ENCODE data around the gene KLHL3. TPM values are rescaled to one million over a fixed set of nuclear protein-coding genes. Genes with fewer than 3 reads are reported as not detected.
A peak's percentile ranks its signal among the peaks of the same experiment; 100 is the strongest.

Gene KLHL3
- total and polyA plus RNA-seq, 9 of the 15 experiments (the other 6 are each of a cell fraction or from before 2014, with no cell fraction given): under 0.01 to 1.5 (median 0.22) TPM

DNA sequence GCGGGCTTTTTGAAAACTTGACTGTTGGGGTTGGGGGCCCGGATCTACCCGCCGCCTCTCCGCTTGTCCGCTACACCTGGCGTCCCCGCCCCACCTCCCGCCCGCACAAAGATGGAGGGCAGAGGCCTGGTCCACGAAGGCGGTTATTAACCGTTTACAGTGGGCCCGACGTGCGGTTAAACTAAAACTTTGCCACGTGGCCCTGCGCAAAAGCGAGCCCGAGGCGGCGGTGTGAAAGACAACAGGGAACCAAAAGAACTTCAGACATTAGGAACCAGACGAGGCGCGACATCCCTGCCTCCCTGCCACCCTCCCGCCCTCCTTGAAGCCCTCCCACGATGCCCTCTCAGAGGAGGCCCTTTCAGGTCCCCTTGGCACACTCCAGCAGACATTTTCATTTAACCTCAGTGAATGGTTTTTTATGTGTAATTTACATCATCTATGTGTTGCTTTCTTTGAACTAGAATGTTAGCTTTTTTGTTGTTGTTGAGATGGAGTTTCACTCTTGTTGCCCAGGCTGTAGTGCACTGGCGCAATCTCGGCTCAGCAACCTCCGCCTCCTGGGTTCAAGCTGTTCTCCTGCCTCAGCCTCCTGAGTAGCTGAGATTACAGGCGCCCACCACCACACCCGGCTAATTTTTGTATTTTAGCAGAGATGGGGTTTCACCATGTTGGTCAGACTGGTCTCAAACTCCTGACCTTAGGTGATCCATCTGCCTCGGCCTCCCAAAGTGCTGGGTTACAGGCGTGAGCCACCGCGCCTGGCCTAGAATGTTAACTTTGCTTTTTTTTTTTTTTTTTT is 19.3 kb upstream of the KLHL3 start:
- no peak for FAIRE-seq
- no peaks in the 10 kb centered on the region for H3K9me1 ChIP-seq (ENCODE audit: control insufficient read depth, insufficient read depth, low read length)
- peaks cover 21% of the 10 kb centered on the region; the same call in 2 of the 3 replicates for H3K36me3 ChIP-seq (ENCODE audit: control insufficient read depth, insufficient read depth, low read length)
- no peaks in the 10 kb centered on the region for H3K9me3 ChIP-seq (replicated peaks; ENCODE audit: control insufficient read depth, insufficient read depth, low read depth, low read length)
- WGBS (ENCODE audit: insufficient coverage, low coverage, missing lambda C conversion rate): 31% methylated on average over 20 of the region's 36 CpGs
- H4K20me1 ChIP-seq (replicated peaks; ENCODE audit: control insufficient read depth, insufficient read depth, low read length): peaks cover 27% of the 10 kb centered on the region
- in situ Hi-C loops (cut with MboI) (no loop called here), intact Hi-C loops (cut with micrococcal nuclease) (loop anchor here (5.0 kb wide), 2 partner anchors 242 to 277 kb away; partner anchors contain the start of gene FAM13B)
- H3K27me3 ChIP-seq (ENCODE audit: control insufficient read depth in 2 of 2, insufficient read depth in 2 of 2, low read length in 2 of 2): peaks cover 6% of the 10 kb centered on the region in 2 experiments; a peak in 3 of 5 replicates
- peak overlapping the region; percentile 97 for H3K27ac ChIP-seq (ENCODE audit: extremely low read depth, low read depth, low read length)
- H3K4me3 ChIP-seq: peak overlapping the region; percentile 76
- H2AFZ ChIP-seq (ENCODE audit: low read depth, low read length): peak overlapping the region; percentile 97
- peak; percentile 27 for ATAC-seq
- peaks cover 0 to 16% of the 10 kb centered on the region in 2 experiments; a peak in 3 of 5 replicates for H3K4me1 ChIP-seq (replicated peaks in 1 of 2; ENCODE audit: control insufficient read depth in 2 of 2, insufficient read depth in 2 of 2, low read length in 2 of 2)
- no peak for DNase-seq (ENCODE audit: extremely low read depth in 1 of 4, low spot score in 3 of 4)
- ChIA-PET POLR2A (interaction anchor here (0.6 to 2.0 kb wide), 5 partner anchors 23 to 927 kb away, joined by 3 to 10 read pairs (median 3); no protein-coding TSS in a partner anchor), CTCF (ENCODE audit: low intra/inter-chr PET ratio) (no interaction called here)
- TSS peak; percentile 76 for BruUV-seq (replicated peaks)
- peak overlapping the region; percentile 93 for H3K4me2 ChIP-seq (ENCODE audit: insufficient read depth, low read length)
- peak overlapping the region; percentile 98 to 100 for H3K9ac ChIP-seq (ENCODE audit: insufficient read depth in 1 of 2, low read depth in 2 of 2, low read length in 2 of 2)
- peaks cover 40% of the 10 kb centered on the region for H3K79me2 ChIP-seq (ENCODE audit: control insufficient read depth, insufficient read depth, low read length)
- TF ChIP-seq ZNF766 (CRISPR knock-in tag; conservative IDR thresholded peaks at IDR 0.05) (no peak), NR2C1 (IDR thresholded peaks at IDR 0.05) (no peak), NR2C1 (tag; IDR thresholded peaks at IDR 0.05) (0 out of 2 replicates have a peak, but pooled peaks have one; percentile 21), MGA (IDR thresholded peaks at IDR 0.05) (peak; percentile 90), ARNT (IDR thresholded peaks at IDR 0.05) (no peak), CREB3 (tag; conservative IDR thresholded peaks at IDR 0.05; ENCODE audit: low read depth) (peak; percentile 87), POLR3A (IDR thresholded peaks at IDR 0.05; ENCODE audit: borderline replicate concordance, extremely low read depth, insufficient read depth, insufficient read length) (no peak)
